SK-N-SH (cell line): ENCODE measurements around the gene MBTPS1. TPM values are rescaled to one million over a fixed set of nuclear protein-coding genes. Genes with fewer than 3 reads are reported as not detected.

Experiments
- CTCF ChIA-PET: fragments of 300-600, 350-600 bp; formaldehyde crosslinking; extraction: SDS; loops from one replicate; lab custom pipeline; 2021; lab: Yijun Ruan, JAX
- POLR2A ChIA-PET: fragments of 350-600 bp; sonication (Branson Sonifier 250); formaldehyde crosslinking; extraction: SDS; loops from one replicate; lab custom pipeline; 2020; ENCODE audit warnings: antibody characterized with exemption, inconsistent platforms; lab: Yijun Ruan, JAX
- DNase-seq: peaks from one replicate; pipeline ENCODE4 v3.0.0; 2012
- H2AFZ ChIP-seq: fragments of 200-600 bp; sonication (generic); 2 replicates; pipeline ENCODE4 v1.8.1; 2016; ENCODE audit warnings: antibody characterized with exemption, mild to moderate bottlenecking, low read depth
- H3F3A ChIP-seq: fragments of 200-600 bp; sonication (generic); replicated peaks from 2 replicates; pipeline ENCODE3; 2016; ENCODE audit warnings: antibody characterized with exemption, mild to moderate bottlenecking; ENCODE audit not compliant: insufficient read depth
- H3K27ac ChIP-seq, 2 experiments: fragments of 200-500 bp in 1 of 2; fragments of 200-600 bp in 1 of 2; sonication (Bioruptor generic) in 1 of 2; sonication (generic), shearing (Covaris generic) in 1 of 2; 2 replicates each; pipeline versions ENCODE4 v1.5.1 to v1.6.1; 2014 to 2016; ENCODE audit warnings: low read depth in 2 of 2, inconsistent platforms in 1 of 2, low read length in 1 of 2, mild to moderate bottlenecking in 1 of 2, mixed read lengths in 1 of 2
- H3K27me3 ChIP-seq: fragments of 200-600 bp; sonication (generic), shearing (Covaris generic); 2 replicates; pipeline ENCODE4 v1.6.1; 2016; ENCODE audit warnings: mixed run types; ENCODE audit not compliant: insufficient read depth
- H3K36me3 ChIP-seq, 2 experiments: fragments of 200-500 bp in 1 of 2; fragments of 200-600 bp in 1 of 2; sonication (Bioruptor generic) in 1 of 2; sonication (generic) in 1 of 2; replicated peaks in 1 of 2; 2 replicates each; pipeline versions ENCODE3 to v1.5.1; 2014 to 2016; ENCODE audit warnings: low read length in 1 of 2, mild to moderate bottlenecking in 1 of 2; ENCODE audit not compliant: insufficient read depth in 2 of 2, control insufficient read depth in 1 of 2
- H3K4me1 ChIP-seq, 2 experiments: fragments of 200-500 bp in 1 of 2; fragments of 200-600 bp in 1 of 2; sonication (Bioruptor generic) in 1 of 2; sonication (generic), shearing (Covaris generic) in 1 of 2; 2 replicates each; pipeline versions ENCODE4 v1.5.1 to v1.6.1; 2014 to 2016; ENCODE audit warnings: low read depth in 1 of 2, low read length in 1 of 2, mixed run types in 1 of 2; ENCODE audit not compliant: insufficient read depth in 2 of 2, control insufficient read depth in 1 of 2
- H3K4me2 ChIP-seq: fragments of 200-600 bp; sonication (generic), shearing (Covaris generic); 2 replicates; pipeline ENCODE4 v1.6.1; 2017; ENCODE audit warnings: mixed run types
- H3K4me3 ChIP-seq, 2 experiments: fragments of 200-500 bp in 1 of 2; fragments of 200-600 bp in 1 of 2; sonication (Bioruptor generic) in 1 of 2; sonication (generic), shearing (Covaris generic) in 1 of 2; 2 replicates each; pipeline versions ENCODE4 v1.5.1 to v1.8.1; 2014 to 2016; ENCODE audit warnings: low read depth in 2 of 2, inconsistent platforms in 1 of 2, low read length in 1 of 2, mild to moderate bottlenecking in 1 of 2, mixed read lengths in 1 of 2, moderate library complexity in 1 of 2
- H3K79me2 ChIP-seq: fragments of 200-600 bp; sonication (generic); 2 replicates; pipeline ENCODE4 v1.8.1; 2017; ENCODE audit warnings: mild to moderate bottlenecking; ENCODE audit not compliant: insufficient read depth
- H3K9ac ChIP-seq: fragments of 200-600 bp; sonication (generic); 2 replicates; pipeline ENCODE4 v1.6.1; 2017; ENCODE audit warnings: mixed run types
- H3K9me2 ChIP-seq: fragments of 200-600 bp; sonication (generic); 2 replicates; pipeline ENCODE4 v1.6.1; 2017; ENCODE audit warnings: mixed run types
- H3K9me3 ChIP-seq: fragments of 200-600 bp; sonication (generic); 2 replicates; pipeline ENCODE4 v1.6.1; 2017; ENCODE audit warnings: mixed run types, mild to moderate bottlenecking, moderate library complexity
- H4K20me1 ChIP-seq: fragments of 200-600 bp; sonication (generic); 2 replicates; pipeline ENCODE4 v1.6.1; 2017; ENCODE audit warnings: mild to moderate bottlenecking, mixed run types; ENCODE audit not compliant: insufficient read depth
- CTCF ChIP-seq: fragments of 200-600 bp; sonication (generic); IDR thresholded peaks from 2 replicates; pipeline ENCODE4 v1.6.1; 2017; ENCODE audit warnings: antibody characterized with exemption, mild to moderate bottlenecking, moderate library complexity
- EZH2phosphoT487 ChIP-seq: fragments of 200-600 bp; sonication (generic); IDR thresholded peaks from 2 replicates; pipeline ENCODE4 v1.6.1; 2017; ENCODE audit warnings: low read depth, mixed run types, mild to moderate bottlenecking, antibody characterized with exemption, moderate library complexity, borderline replicate concordance
- FOSL2 ChIP-seq: IDR thresholded peaks from 2 replicates; pipeline ENCODE4 v1.4.0; 2012; ENCODE audit warnings: low read depth, mild to moderate bottlenecking, moderate library complexity, borderline replicate concordance
- GABPA ChIP-seq: IDR thresholded peaks from 2 replicates; pipeline ENCODE4 v1.4.0; 2012; ENCODE audit warnings: low read depth, mild to moderate bottlenecking
- MAX ChIP-seq: IDR thresholded peaks from 2 replicates; pipeline ENCODE4 v1.4.0; 2012; ENCODE audit warnings: low read depth
- MXI1 ChIP-seq: IDR thresholded peaks from 2 replicates; pipeline ENCODE4 v1.6.1; 2012; ENCODE audit warnings: mild to moderate bottlenecking, low read depth, low read length, improper control_type of control experiment
- NFIC ChIP-seq: IDR thresholded peaks from 2 replicates; pipeline ENCODE4 v1.4.0; 2012; ENCODE audit warnings: borderline replicate concordance
- POLR2AphosphoS5 ChIP-seq: IDR thresholded peaks from 2 replicates; pipeline ENCODE4 v1.6.1; 2012; ENCODE audit warnings: low read depth, low read length
- RCOR1 ChIP-seq: fragments of 150-350 bp; IDR thresholded peaks from 2 replicates; pipeline ENCODE4 v1.6.1; 2017; ENCODE audit warnings: antibody characterized with exemption, low read length
- SIN3A ChIP-seq: IDR thresholded peaks from 2 replicates; pipeline ENCODE4 v1.6.1; 2012; ENCODE audit warnings: low read depth, mild to moderate bottlenecking, low read length, moderate library complexity, borderline replicate concordance
- TCF12 ChIP-seq: IDR thresholded peaks from 2 replicates; pipeline ENCODE4 v1.4.0; 2012
- WGBS: methylation state at CpG from one replicate; pipeline ENCODE4 v1.1.6; 2017; ENCODE audit warnings: low lambda C conversion rate; 5-methylcytosine and 5-hydroxymethylcytosine counted together
- polyA plus RNA-seq, 3 experiments: library from polyadenylated mRNA; depleted of rRNA; stranded (reverse); fragments of >200 nt; gene quantifications; 2 replicates each; pipeline ENCODE4 v1.2.3, GENCODE V29; 2012
- TF ChIP-seq, protein P1 (sequence below): IDR thresholded peaks from 2 replicates; pipeline ENCODE4; 2012
- TF ChIP-seq, protein P2 (sequence below): IDR thresholded peaks from 2 replicates; pipeline ENCODE4 v1.4.0; 2012; ENCODE audit warnings: low read depth, borderline replicate concordance

MBTPS1 gene
- polyA plus RNA-seq, 1 of the 3 experiments (the other 2 are of a cell fraction): 84.9 TPM

DNA sequence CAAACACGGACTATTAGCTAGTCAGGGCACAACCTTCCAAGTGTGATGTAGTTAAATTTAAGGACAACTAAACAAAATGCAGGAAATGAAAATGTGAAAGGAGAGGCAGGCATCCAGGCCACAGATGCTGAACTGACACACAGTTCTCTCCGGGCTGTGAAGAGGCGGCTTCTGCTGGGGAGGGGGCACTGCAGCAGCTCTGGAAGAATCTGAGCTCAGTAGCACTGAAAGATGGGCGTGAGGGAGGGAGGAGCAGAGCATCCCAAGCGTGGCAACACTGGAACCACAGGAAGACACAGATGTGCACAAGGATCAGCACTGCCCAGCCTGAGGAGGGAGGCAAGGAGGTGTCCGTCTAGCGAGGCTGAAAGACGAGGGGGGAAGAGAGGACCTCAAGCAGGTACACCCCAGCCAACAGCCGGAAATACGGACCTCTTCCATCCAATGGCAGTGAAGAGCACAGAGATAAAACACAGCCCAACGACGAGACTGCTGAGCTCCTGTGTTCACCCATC, 11.4 kb downstream of the MBTPS1 start:
- no peak overlapping the region for H3K27ac ChIP-seq
- no peak overlapping the region for H2AFZ ChIP-seq
- ChIA-PET POLR2A (interaction anchor here (0.6 kb wide), 1 partner anchor 27 kb away, joined by 3 read pairs; no protein-coding TSS in a partner anchor), CTCF (interaction anchor here (1.0 to 1.7 kb wide), 6 partner anchors 11 to 1573 kb away, joined by 3 to 6 read pairs (median 3); partner anchors contain the start of genes MBTPS1 and TAF1C)
- peaks cover 4% of the 10 kb centered on the region for H3F3A ChIP-seq
- no peaks in the 10 kb centered on the region for H3K27me3 ChIP-seq
- H3K4me3 ChIP-seq: no peak overlapping the region
- H3K4me2 ChIP-seq: no peak overlapping the region
- no peak for DNase-seq
- 94% methylated on average over 12 of the region's 12 CpGs for WGBS
- peaks cover 94% of the 10 kb centered on the region for H3K79me2 ChIP-seq
- H3K4me1 ChIP-seq: peaks cover under 1 to 4% of the 10 kb centered on the region in 2 experiments; a peak in 2 of 4 replicates
- TF ChIP-seq RCOR1 (no peak), NFIC (no peak), MAX (no peak), FOSL2 (no peak), EZH2phosphoT487 (no peak), POLR2AphosphoS5 (no peak), GABPA (no peak), TCF12 (no peak), CTCF (no peak), SIN3A (no peak), MXI1 (no peak)
- TF ChIP-seq, protein P1, sequence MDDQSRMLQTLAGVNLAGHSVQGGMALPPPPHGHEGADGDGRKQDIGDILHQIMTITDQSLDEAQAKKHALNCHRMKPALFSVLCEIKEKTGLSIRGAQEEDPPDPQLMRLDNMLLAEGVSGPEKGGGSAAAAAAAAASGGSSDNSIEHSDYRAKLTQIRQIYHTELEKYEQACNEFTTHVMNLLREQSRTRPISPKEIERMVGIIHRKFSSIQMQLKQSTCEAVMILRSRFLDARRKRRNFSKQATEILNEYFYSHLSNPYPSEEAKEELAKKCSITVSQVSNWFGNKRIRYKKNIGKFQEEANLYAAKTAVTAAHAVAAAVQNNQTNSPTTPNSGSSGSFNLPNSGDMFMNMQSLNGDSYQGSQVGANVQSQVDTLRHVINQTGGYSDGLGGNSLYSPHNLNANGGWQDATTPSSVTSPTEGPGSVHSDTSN: no peak
- TF ChIP-seq, protein P2, sequence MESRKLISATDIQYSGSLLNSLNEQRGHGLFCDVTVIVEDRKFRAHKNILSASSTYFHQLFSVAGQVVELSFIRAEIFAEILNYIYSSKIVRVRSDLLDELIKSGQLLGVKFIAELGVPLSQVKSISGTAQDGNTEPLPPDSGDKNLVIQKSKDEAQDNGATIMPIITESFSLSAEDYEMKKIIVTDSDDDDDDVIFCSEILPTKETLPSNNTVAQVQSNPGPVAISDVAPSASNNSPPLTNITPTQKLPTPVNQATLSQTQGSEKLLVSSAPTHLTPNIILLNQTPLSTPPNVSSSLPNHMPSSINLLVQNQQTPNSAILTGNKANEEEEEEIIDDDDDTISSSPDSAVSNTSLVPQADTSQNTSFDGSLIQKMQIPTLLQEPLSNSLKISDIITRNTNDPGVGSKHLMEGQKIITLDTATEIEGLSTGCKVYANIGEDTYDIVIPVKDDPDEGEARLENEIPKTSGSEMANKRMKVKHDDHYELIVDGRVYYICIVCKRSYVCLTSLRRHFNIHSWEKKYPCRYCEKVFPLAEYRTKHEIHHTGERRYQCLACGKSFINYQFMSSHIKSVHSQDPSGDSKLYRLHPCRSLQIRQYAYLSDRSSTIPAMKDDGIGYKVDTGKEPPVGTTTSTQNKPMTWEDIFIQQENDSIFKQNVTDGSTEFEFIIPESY: no peak
- no peaks in the 10 kb centered on the region for H3K9me2 ChIP-seq
- peaks cover 73% of the 10 kb centered on the region for H4K20me1 ChIP-seq
- H3K36me3 ChIP-seq: peaks cover 6 to 15% of the 10 kb centered on the region in 2 experiments
- H3K9me3 ChIP-seq: no peaks in the 10 kb centered on the region
- no peak overlapping the region for H3K9ac ChIP-seq
